ENCODE measurements around the gene ITGA6. TPM values are rescaled to one million over a fixed set of nuclear protein-coding genes. Genes with fewer than 3 reads are reported as not detected.

The ITGA6 gene
- total and polyA plus RNA-seq, 4 donors = 13.2 to 105 (median 51.9) TPM

DNA sequence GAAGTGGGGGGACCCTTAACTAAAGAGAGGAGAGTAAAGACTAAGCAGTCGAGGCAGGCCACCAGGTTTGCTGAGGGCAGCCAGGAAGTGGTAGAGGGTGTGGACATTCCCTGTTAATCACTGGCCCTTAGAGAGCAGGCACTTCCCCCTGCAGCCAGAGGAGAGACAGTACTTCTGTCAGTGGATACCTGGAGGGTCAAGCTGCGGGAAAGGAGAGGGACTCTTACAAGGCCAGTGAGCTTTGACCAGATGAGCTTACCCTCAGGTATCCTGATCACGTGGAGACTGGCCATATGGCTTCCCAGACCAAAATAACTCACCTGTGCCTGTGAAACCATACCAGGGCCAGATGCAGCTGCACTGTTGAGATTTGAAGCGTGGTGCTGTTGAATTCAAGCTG lies 28.6 kb downstream of the ITGA6 start:
- DNase-seq (no peak), ATAC-seq (ENCODE audit: insufficient read depth, low FRiP score) (no peak)
- peaks cover 0 to 2% (median 0%) of the 10 kb centered on the region in 4 donors for H3K9me3 ChIP-seq (ENCODE audit: control insufficient read depth in 4 of 4, insufficient read depth in 3 of 4, low read length in 3 of 4)
- peaks cover 0 to 7% (median 0%) of the 10 kb centered on the region in 3 donors for H3K27me3 ChIP-seq (ENCODE audit: control insufficient read depth in 3 of 3, insufficient read depth in 3 of 3, low read length in 2 of 3)
- WGBS, 2 donors = 62 to 63% methylated on average over 4 of the region's 4 CpGs
- TF ChIP-seq, protein P1, sequence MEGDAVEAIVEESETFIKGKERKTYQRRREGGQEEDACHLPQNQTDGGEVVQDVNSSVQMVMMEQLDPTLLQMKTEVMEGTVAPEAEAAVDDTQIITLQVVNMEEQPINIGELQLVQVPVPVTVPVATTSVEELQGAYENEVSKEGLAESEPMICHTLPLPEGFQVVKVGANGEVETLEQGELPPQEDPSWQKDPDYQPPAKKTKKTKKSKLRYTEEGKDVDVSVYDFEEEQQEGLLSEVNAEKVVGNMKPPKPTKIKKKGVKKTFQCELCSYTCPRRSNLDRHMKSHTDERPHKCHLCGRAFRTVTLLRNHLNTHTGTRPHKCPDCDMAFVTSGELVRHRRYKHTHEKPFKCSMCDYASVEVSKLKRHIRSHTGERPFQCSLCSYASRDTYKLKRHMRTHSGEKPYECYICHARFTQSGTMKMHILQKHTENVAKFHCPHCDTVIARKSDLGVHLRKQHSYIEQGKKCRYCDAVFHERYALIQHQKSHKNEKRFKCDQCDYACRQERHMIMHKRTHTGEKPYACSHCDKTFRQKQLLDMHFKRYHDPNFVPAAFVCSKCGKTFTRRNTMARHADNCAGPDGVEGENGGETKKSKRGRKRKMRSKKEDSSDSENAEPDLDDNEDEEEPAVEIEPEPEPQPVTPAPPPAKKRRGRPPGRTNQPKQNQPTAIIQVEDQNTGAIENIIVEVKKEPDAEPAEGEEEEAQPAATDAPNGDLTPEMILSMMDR (IDR thresholded peaks at IDR 0.05; ENCODE audit: control extremely low read depth, extremely low read depth) = no peak
- no peak overlapping the region for H3K9ac ChIP-seq (ENCODE audit: insufficient read depth in 1 of 2, low read length in 2 of 2)
- no peak overlapping the region for H3K27ac ChIP-seq (ENCODE audit: low read depth in 1 of 2, low read length in 1 of 2)
- peaks cover 3 to 19% (median 11%) of the 10 kb centered on the region in 5 donors for H3K4me1 ChIP-seq (ENCODE audit: control insufficient read depth in 5 of 5, insufficient read depth in 5 of 5, low read length in 5 of 5)
- H3K36me3 ChIP-seq (ENCODE audit: control insufficient read depth in 4 of 4, insufficient read depth in 4 of 4, low read length in 4 of 4) = no peaks in the 10 kb centered on the region
- no peak overlapping the region for H3K4me3 ChIP-seq

GRCh38 chr2:172457536-172457935 lies 30.1 kb downstream of the ITGA6 start:
- no peaks in the 10 kb centered on the region for H3K36me3 ChIP-seq (ENCODE audit: control insufficient read depth in 4 of 4, insufficient read depth in 4 of 4, low read length in 4 of 4)
- 46 to 56% methylated on average over 4 of the region's 4 CpGs for WGBS, 2 donors
- no peak overlapping the region for H3K4me3 ChIP-seq
- H3K4me1 ChIP-seq (ENCODE audit: control insufficient read depth in 5 of 5, insufficient read depth in 5 of 5, low read length in 5 of 5) = peaks cover under 1 to 17% (median 14%) of the 10 kb centered on the region in 5 donors
- no peak overlapping the region for H3K9ac ChIP-seq (ENCODE audit: insufficient read depth in 1 of 2, low read length in 2 of 2)
- peaks cover 0 to 7% (median 3%) of the 10 kb centered on the region in 3 donors for H3K27me3 ChIP-seq (ENCODE audit: control insufficient read depth in 3 of 3, insufficient read depth in 3 of 3, low read length in 2 of 3)
- peak; percentile 56 to 87 (median 85) for DNase-seq
- H3K9me3 ChIP-seq (ENCODE audit: control insufficient read depth in 4 of 4, insufficient read depth in 3 of 4, low read length in 3 of 4) = peaks cover 0 to 2% (median 0%) of the 10 kb centered on the region in 4 donors
- ATAC-seq (ENCODE audit: insufficient read depth, low FRiP score) = no peak
- TF ChIP-seq, protein P1 (IDR thresholded peaks at IDR 0.05; ENCODE audit: control extremely low read depth, extremely low read depth) = no peak
- H3K27ac ChIP-seq (ENCODE audit: low read depth in 1 of 2, low read length in 1 of 2) = no peak overlapping the region

DNA sequence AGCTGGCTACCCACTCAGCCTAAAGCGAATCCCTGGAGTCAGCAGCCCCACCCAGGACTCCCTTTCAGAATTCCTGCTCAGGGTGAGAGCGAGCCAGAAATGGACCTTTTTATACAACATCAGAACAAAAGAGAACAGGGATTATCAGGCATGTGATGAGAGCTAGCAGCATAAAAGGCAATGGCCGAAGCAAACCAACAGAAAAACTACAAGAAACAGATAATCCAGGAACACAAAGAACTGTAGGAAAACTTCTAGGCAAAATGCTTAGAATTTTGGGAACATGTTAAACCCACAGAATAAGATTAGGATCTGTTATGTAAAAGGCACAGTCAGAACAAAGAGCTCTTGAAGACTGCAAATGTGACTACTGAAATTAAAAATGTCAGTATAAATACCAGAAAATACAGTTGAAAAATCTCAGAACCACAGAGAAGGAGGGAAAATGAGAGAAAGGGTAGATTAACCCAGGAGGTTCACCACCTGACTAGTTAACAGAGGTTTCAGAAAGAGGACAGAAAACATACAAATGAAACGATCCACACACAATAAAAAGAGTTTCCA lies 31.3 kb downstream of the ITGA6 start:
- Histone ChIP-seq H3K4me3 (no peak overlapping the region), H3K9ac (ENCODE audit: insufficient read depth in 1 of 2, low read length in 2 of 2) (no peak overlapping the region), H3K4me1 (ENCODE audit: control insufficient read depth in 5 of 5, insufficient read depth in 5 of 5, low read length in 5 of 5) (peaks cover 0 to 23% (median 10%) of the 10 kb centered on the region in 5 donors), H3K27ac (ENCODE audit: low read depth in 1 of 2, low read length in 1 of 2) (no peak overlapping the region), H3K27me3 (ENCODE audit: control insufficient read depth in 3 of 3, insufficient read depth in 3 of 3, low read length in 2 of 3) (peaks cover 0 to 10% (median 7%) of the 10 kb centered on the region in 3 donors), H3K9me3 (ENCODE audit: control insufficient read depth in 4 of 4, insufficient read depth in 3 of 4, low read length in 3 of 4) (peaks cover 0 to 2% (median 0%) of the 10 kb centered on the region in 4 donors), H3K36me3 (ENCODE audit: control insufficient read depth in 4 of 4, insufficient read depth in 4 of 4, low read length in 4 of 4) (no peaks in the 10 kb centered on the region)
- DNase-seq = no peak
- 91 to 92% methylated on average over 4 of the region's 4 CpGs for WGBS, 2 donors
- TF ChIP-seq, protein P1 (IDR thresholded peaks at IDR 0.05; ENCODE audit: control extremely low read depth, extremely low read depth) = no peak
- no peak for ATAC-seq (ENCODE audit: insufficient read depth, low FRiP score)
